OCI-LY3 (cell line): Measurements from ENCODE around the gene TMEM260.

Experiments
- H2AFZ ChIP-seq: fragments of 200-600, 300-600 bp; shearing (Covaris generic); 2 replicates; pipeline ENCODE4 v1.6.0; 2014; ENCODE audit warnings: antibody characterized with exemption, low read depth, low read length
- H3K27ac ChIP-seq: fragments of 200-600, 300-600 bp; sonication (generic); 2 replicates; pipeline ENCODE4 v1.5.1; 2014; ENCODE audit warnings: mild to moderate bottlenecking, low read length, moderate library complexity, mixed read lengths
- H3K27me3 ChIP-seq: fragments of 200-600, 300-600 bp; sonication (generic); 2 replicates; pipeline ENCODE4 v1.6.1; 2014; ENCODE audit warnings: low read depth, low read length, mixed read lengths
- H3K36me3 ChIP-seq: fragments of 200-600, 300-600 bp; sonication (generic); replicated peaks from 2 replicates; pipeline ENCODE3; 2014; ENCODE audit warnings: low read depth, low read length, mixed read lengths
- H3K4me1 ChIP-seq: fragments of 300-600, 200-600 bp; sonication (generic); 2 replicates; pipeline ENCODE4 v1.6.1; 2014; ENCODE audit warnings: low read length, mixed read lengths
- H3K4me2 ChIP-seq: fragments of 200-600, 300-600 bp; sonication (generic); 2 replicates; pipeline ENCODE4 v1.6.1; 2014; ENCODE audit warnings: low read length, mixed read lengths
- H3K4me3 ChIP-seq: fragments of 300-600, 200-600 bp; sonication (generic); 2 replicates; pipeline ENCODE4 v1.5.1; 2014; ENCODE audit warnings: antibody characterized with exemption, mild to moderate bottlenecking, low read length, moderate library complexity
- H3K79me2 ChIP-seq: fragments of 300-600, 200-600 bp; shearing (Covaris generic); 2 replicates; pipeline ENCODE4 v1.6.1; 2014; ENCODE audit warnings: mild to moderate bottlenecking, low read length, mixed read lengths
- H3K9ac ChIP-seq: fragments of 300-600, 200-600 bp; shearing (Covaris generic); 2 replicates; pipeline ENCODE4 v1.6.0; 2014; ENCODE audit warnings: mild to moderate bottlenecking, low read length, moderate library complexity
- H3K9me3 ChIP-seq: fragments of 200-600, 300-600 bp; shearing (Covaris generic); 2 replicates; pipeline ENCODE4 v1.6.1; 2014; ENCODE audit warnings: low read length, mixed read lengths; ENCODE audit not compliant: insufficient read depth
- H4K20me1 ChIP-seq: fragments of 200-600, 300-600 bp; sonication (generic); 2 replicates; pipeline ENCODE4 v1.6.1; 2016; ENCODE audit warnings: low read length, mixed read lengths; ENCODE audit not compliant: insufficient read depth
- EZH2phosphoT487 ChIP-seq: fragments of 200-600 bp; shearing (Covaris generic); IDR thresholded peaks from 2 replicates; pipeline ENCODE4 v1.6.1; 2018; ENCODE audit warnings: antibody characterized with exemption, mixed run types, low read depth
- TF ChIP-seq, protein P1 (sequence below): fragments of 200-600, 300-600 bp; sonication (generic); IDR thresholded peaks from 2 replicates; pipeline ENCODE4 v1.5.1; 2014; ENCODE audit warnings: antibody characterized with exemption, low read length, low read depth

The TMEM260 gene

GRCh38 chr14:56659378-56659777, 79.8 kb downstream of the TMEM260 start:
- no peaks in the 10 kb centered on the region for H3K36me3 ChIP-seq
- H3K9ac ChIP-seq, result no peak overlapping the region
- TF ChIP-seq, protein P1, sequence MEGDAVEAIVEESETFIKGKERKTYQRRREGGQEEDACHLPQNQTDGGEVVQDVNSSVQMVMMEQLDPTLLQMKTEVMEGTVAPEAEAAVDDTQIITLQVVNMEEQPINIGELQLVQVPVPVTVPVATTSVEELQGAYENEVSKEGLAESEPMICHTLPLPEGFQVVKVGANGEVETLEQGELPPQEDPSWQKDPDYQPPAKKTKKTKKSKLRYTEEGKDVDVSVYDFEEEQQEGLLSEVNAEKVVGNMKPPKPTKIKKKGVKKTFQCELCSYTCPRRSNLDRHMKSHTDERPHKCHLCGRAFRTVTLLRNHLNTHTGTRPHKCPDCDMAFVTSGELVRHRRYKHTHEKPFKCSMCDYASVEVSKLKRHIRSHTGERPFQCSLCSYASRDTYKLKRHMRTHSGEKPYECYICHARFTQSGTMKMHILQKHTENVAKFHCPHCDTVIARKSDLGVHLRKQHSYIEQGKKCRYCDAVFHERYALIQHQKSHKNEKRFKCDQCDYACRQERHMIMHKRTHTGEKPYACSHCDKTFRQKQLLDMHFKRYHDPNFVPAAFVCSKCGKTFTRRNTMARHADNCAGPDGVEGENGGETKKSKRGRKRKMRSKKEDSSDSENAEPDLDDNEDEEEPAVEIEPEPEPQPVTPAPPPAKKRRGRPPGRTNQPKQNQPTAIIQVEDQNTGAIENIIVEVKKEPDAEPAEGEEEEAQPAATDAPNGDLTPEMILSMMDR, result no peak
- no peak for TF ChIP-seq EZH2phosphoT487
- no peaks in the 10 kb centered on the region for H3K9me3 ChIP-seq
- H3K4me2 ChIP-seq, result no peak overlapping the region
- H3K79me2 ChIP-seq, result no peaks in the 10 kb centered on the region
- no peak overlapping the region for H2AFZ ChIP-seq
- H4K20me1 ChIP-seq, result no peaks in the 10 kb centered on the region
- no peak overlapping the region for H3K27ac ChIP-seq
- no peaks in the 10 kb centered on the region for H3K4me1 ChIP-seq
- no peak overlapping the region for H3K4me3 ChIP-seq
- H3K27me3 ChIP-seq, result no peaks in the 10 kb centered on the region

DNA sequence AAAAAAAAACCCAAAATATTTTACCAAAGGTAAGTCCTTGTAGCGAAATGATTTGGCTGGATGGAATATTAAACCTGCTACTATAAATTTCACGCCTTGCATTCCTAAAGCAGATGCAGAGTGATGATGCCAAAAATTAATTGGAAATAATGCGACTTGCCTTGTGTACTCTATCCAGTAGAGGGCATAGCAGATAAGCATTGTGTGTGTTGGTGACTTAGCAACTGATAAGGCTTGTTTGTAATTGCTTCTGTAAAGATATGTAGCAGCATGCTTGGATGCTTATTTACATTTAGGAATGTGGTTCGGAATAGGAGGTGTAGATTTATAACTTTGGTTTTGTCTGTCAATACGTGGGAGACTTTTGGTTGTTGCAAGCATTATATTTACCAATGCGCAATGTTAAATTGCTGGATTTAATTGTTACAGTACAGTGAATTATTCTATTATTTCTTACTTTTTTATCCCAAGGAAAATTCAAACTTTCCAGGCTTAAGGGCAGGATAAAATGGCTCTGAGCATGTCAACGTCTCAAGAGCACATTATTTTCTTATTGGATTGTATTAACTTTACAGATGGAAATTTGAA, 80.5 kb downstream of the TMEM260 start:
- Histone ChIP-seq H3K9me3 (no peaks in the 10 kb centered on the region), H3K27ac (no peak overlapping the region), H3K4me3 (no peak overlapping the region), H3K4me1 (no peaks in the 10 kb centered on the region), H3K9ac (no peak overlapping the region), H3K36me3 (no peaks in the 10 kb centered on the region), H3K27me3 (no peaks in the 10 kb centered on the region), H2AFZ (no peak overlapping the region), H4K20me1 (no peaks in the 10 kb centered on the region), H3K79me2 (no peaks in the 10 kb centered on the region), H3K4me2 (no peak overlapping the region)
- TF ChIP-seq EZH2phosphoT487, result no peak
- TF ChIP-seq, protein P1, result peak; percentile 80

GRCh38 chr14:56660677-56661389, 81.2 kb downstream of the TMEM260 start:
- no peak overlapping the region for H3K27ac ChIP-seq
- no peaks in the 10 kb centered on the region for H3K9me3 ChIP-seq
- H3K4me3 ChIP-seq, result no peak overlapping the region
- no peaks in the 10 kb centered on the region for H3K4me1 ChIP-seq
- H3K79me2 ChIP-seq, result no peaks in the 10 kb centered on the region
- no peak overlapping the region for H3K4me2 ChIP-seq
- TF ChIP-seq, protein P1, result no peak
- no peak for TF ChIP-seq EZH2phosphoT487
- no peaks in the 10 kb centered on the region for H4K20me1 ChIP-seq
- H3K27me3 ChIP-seq, result no peaks in the 10 kb centered on the region
- no peaks in the 10 kb centered on the region for H3K36me3 ChIP-seq
- no peak overlapping the region for H3K9ac ChIP-seq
- no peak overlapping the region for H2AFZ ChIP-seq

DNA sequence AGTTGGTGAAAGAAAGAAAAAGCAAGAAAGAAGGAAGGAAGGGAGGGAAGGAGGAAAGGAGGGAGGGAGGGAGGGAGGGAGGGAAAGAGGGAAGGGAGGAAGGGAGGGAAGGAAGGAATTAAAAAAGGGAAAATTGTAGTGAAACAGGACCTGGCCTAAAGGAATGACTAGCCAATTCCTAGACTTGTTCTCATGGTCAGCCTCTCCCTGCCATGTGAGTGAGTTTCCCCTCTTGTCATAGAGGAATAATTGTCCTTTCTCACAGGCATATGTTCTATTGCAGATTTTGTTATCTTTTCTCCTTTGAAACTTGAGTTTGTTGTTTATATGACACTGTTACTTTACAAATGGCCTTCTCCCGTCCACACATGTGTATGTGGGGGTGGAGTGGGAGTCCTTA, 81.9 kb downstream of the TMEM260 start:
- Histone ChIP-seq H4K20me1 (no peaks in the 10 kb centered on the region), H3K4me1 (no peaks in the 10 kb centered on the region), H3K9me3 (no peaks in the 10 kb centered on the region), H3K27ac (no peak overlapping the region), H3K4me2 (no peak overlapping the region), H3K9ac (no peak overlapping the region), H3K36me3 (no peaks in the 10 kb centered on the region), H3K79me2 (no peaks in the 10 kb centered on the region), H2AFZ (no peak overlapping the region), H3K4me3 (no peak overlapping the region), H3K27me3 (no peaks in the 10 kb centered on the region)
- no peak for TF ChIP-seq EZH2phosphoT487
- TF ChIP-seq, protein P1, result no peak
